Suppressor macrophage treated with lipopolysaccharide for 4 hours (primary cell): ENCODE results near the gene PHB1.
A peak's percentile ranks its signal among the peaks of the same experiment; 100 is the strongest.
"Not testable (repeated sequence)": the region's sequence is repeated elsewhere in the genome, so short reads cannot be mapped to it uniquely, and the experiment has no call there.

Experiments used
- DNase-seq: peaks from one replicate; pipeline ENCODE4 v3.0.0-alpha.2; 2020

Gene PHB1

GRCh38 chr17:49373115-49373514 is 41.6 kb downstream of the PHB1 start:
- no peak for DNase-seq

DNA sequence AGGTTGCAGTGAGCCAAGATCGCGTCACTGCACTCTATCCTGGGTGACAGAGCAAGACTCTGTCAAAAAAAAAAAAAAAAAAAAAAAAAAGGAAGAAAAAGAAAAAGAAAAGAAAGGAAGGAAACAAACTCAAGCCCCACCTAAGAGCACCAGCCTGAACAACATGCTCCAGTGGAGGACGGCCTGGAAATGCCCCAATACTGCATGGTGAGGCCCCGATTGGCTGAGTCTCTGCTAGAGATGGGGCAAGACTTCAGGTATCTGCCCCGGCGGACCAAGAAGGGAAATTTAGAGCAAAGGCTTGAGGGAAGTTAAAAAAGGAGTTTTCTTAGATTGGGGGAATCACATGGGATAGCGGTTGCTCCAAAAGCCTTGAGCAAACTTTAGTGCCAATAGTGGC is 42.3 kb downstream of the PHB1 start:
- no peak for DNase-seq

GRCh38 chr17:49370971-49371834 is 43.5 kb downstream of the PHB1 start:
- DNase-seq = no peak

DNA sequence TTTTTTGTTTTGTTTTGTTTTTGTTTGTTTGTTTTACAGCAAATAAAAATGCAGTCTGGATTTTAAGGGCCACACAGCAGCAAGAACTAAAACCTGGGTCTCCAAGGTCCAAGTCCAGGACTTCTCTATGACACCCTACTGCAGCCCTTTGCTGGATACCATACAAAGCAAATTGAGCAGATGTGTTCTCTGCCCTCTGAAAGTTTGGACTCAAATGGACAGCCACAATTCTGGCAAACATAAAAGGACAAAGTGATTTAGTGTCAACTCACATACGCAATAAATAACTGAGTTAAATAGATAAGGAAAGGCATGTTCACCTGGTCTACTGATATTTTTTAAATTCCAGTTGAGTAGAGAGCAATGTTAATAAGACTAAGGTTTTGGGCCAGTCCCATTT is 44.9 kb downstream of the PHB1 start:
- DNase-seq = no peak

GRCh38 chr17:49369089-49369488 is 45.6 kb downstream of the PHB1 start:
- no peak for DNase-seq

- no peak for DNase-seq
Measured at GRCh38 chr17:49365667-49366066, 49.0 kb downstream of the PHB1 start.

- not testable (repeated sequence) for DNase-seq
Measured at GRCh38 chr17:49365126-49365525, 49.6 kb downstream of the PHB1 start.

DNA sequence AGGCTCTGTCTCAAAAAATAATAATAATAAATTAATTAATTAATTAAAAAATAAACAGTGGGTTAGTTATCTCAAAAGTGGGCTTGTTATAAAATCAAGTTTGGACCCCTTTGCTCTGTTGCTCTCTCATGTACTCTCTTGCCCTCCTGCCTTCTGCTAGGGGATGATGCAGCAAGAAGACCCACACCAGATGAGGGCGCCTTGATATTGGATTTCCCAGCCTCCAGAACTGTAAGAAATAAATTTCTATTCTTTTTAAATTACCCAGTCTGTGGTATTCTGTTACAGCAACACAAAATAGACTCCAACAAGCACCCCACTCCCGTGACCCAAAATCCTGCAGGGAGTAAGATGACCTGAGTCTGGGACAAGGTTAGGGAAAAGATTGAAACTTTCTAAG is 50.6 kb downstream of the PHB1 start:
- DNase-seq = no peak

- DNase-seq = no peak
Measured at GRCh38 chr17:49363251-49363650, 51.4 kb downstream of the PHB1 start.

- DNase-seq = peak; percentile 16
Measured at GRCh38 chr17:49362723-49363117, 52.0 kb downstream of the PHB1 start.

- DNase-seq = peak; percentile 83
Measured at GRCh38 chr17:49361902-49362722, 52.6 kb downstream of the PHB1 start, which contains the start of gene ZNF652. TSS of gene ZNF652 (minus strand) at chr17:49362250. CDS start at chr17:49317725, 44,525 bp downstream.

DNA sequence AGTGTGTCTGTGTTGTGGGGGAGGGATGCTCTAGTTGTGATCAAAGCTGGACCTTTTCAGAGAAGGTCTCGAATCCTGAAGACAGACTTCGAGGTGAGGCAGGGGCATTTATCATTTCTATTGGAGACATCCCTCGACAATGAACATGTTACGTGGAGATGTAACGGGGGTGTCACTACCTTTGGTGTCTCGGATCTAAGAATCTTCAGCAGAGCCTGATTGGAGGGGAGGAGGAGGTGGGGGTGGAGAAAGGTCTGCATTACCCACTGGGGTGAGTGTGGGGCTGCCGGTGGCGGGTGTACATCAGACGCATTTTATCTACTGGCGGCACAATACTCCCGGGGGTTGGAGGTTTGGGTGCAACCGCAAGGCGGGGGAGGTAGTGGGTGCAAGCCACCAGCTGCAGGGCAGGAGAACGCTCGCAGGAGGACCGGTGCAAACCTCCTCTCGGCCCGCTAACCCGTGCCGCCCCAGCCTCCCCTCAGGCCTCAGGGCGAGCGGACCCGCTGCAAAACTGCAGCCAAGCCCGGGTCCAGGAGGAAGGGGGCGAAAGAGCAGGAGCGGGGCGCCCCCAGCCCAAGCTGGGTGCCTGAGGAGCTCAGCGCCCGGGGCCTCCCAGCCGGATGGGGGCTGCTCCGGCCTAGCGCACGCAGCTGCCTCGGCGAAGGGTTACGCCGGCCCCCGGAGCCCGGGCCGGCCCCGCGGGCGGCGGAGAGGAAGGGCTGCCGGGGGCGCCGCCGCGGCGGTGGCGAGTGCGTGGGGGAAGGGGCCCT is 53.4 kb downstream of the PHB1 start:
- DNase-seq = peak; percentile 13

GRCh38 chr17:49360796-49361128 is 53.9 kb downstream of the PHB1 start:
- DNase-seq = peak; percentile 47

- peak; percentile 24 for DNase-seq
Measured at GRCh38 chr17:49359990-49360795, 54.5 kb downstream of the PHB1 start.

- peak; percentile 27 for DNase-seq
Measured at GRCh38 chr17:49358641-49359247, 55.9 kb downstream of the PHB1 start.

DNA sequence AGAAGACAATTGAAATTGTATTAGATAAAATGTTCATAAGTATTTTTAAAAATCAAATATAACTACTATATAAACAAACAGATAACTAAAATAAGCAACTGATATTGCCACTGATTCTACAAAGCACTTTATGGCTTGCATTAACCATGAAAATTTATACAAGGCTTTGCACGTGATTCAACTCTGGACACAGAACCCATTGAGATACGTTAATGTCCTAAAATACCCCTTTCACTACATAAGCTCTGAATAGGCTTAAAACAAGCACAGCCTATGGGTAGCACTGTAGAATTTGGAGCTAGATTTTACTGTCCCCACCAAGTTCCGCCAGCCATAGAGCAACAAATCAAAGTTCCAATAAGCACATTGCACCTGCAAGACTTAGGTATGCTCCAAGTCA is 57.2 kb downstream of the PHB1 start:
- no peak for DNase-seq

DNA sequence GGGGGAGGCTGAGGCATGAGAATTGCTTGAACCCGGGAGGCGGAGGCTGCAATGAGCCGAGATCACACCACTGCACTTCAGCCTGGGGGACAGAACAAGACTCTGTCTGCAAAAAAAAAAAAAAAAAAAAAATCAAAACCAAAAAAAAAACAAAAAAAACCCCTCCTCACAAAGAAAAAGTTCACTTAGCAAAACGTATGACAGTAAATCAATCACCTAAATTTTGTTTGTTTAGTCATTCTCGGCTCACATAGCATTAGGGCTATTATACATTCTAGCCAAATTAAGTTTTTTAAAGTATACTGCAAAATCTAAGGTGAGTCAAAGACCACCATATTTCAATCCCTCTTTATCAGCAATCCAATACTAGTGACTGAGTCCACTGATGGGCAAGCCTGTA is 58.4 kb downstream of the PHB1 start:
- DNase-seq = no peak
